ENCODE data around the gene PPP1R13B. TPM values are rescaled to one million over a fixed set of nuclear protein-coding genes. Genes with fewer than 3 reads are reported as not detected.

Gene PPP1R13B
- polyA plus RNA-seq, 2 of the 4 experiments (the other 2 are of a cell fraction) = 2.2 to 2.7 TPM

DNA sequence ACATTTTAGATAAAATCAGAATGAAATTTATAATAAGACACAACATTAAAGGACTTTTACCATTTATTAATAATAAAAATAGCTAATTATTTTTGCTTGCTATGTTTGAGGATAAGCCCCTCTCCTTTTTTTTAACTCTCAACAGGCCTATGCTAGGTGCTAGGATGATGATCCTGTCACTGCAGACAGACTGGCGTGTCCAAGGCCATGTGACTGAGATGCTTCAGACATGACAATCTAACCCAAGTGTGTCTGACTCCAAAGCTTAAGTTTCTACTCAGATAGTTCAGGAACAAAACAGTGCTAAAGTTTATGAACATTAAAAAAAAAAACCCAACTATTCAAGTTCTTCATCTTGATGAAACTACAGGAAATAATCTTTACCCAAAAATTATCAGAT lies 29.8 kb downstream of the PPP1R13B start:
- no peak overlapping the region for H3K4me2 ChIP-seq
- ChIA-PET CTCF (interaction anchor here (0.6 to 4.4 kb wide), 5 partner anchors 9 to 164 kb away, joined by 3 to 18 read pairs (median 6); no protein-coding TSS in a partner anchor), POLR2A (no interaction called here)
- no peaks in the 10 kb centered on the region for H3K9me3 ChIP-seq
- no peak overlapping the region for H3K4me3 ChIP-seq
- ATAC-seq = no peak
- no peak for FAIRE-seq
- no peak overlapping the region for H3K27ac ChIP-seq
- H3K4me1 ChIP-seq = no peaks in the 10 kb centered on the region
- 81% methylated on average over 1 of the region's 1 CpG for WGBS (ENCODE audit: missing lambda C conversion rate)
- DNase-seq (ENCODE audit: low read depth in 1 of 2, low spot score in 1 of 2) = no peak
- no peak for TF ChIP-seq POLR2A (IDR thresholded peaks at IDR 0.05; ENCODE audit: low read length)
- TF ChIP-seq RARB (CRISPR knock-in tag; IDR thresholded peaks at IDR 0.05) = no peak
- no peak for TF ChIP-seq MAZ (IDR thresholded peaks at IDR 0.05; ENCODE audit: borderline replicate concordance, low read depth, low read length)
- no peak for TF ChIP-seq RCOR1 (IDR thresholded peaks at IDR 0.05; ENCODE audit: low read depth, low read length)
- TF ChIP-seq RAD21 (conservative IDR thresholded peaks at IDR 0.05 in 1 of 2, IDR thresholded peaks at IDR 0.05 in 1 of 2) = no peak
- TF ChIP-seq EP300 (IDR thresholded peaks at IDR 0.05) = no peak
- no peak for TF ChIP-seq EHMT2 (IDR thresholded peaks at IDR 0.05; ENCODE audit: low read depth)
- no peak for TF ChIP-seq NPAS2 (CRISPR knock-in tag; IDR thresholded peaks at IDR 0.05; ENCODE audit: borderline replicate concordance)
- no peak for TF ChIP-seq ZNF302 (CRISPR knock-in tag; IDR thresholded peaks at IDR 0.05)
- TF ChIP-seq ZFP36 (IDR thresholded peaks at IDR 0.05; ENCODE audit: borderline replicate concordance, partially characterized antibody) = no peak
- no peak for TF ChIP-seq RNF2 (IDR thresholded peaks at IDR 0.05; ENCODE audit: borderline replicate concordance, low read depth)
- TF ChIP-seq CHD4 (IDR thresholded peaks at IDR 0.05; ENCODE audit: borderline replicate concordance) = no peak
- TF ChIP-seq KDM5A (IDR thresholded peaks at IDR 0.05) = no peak

DNA sequence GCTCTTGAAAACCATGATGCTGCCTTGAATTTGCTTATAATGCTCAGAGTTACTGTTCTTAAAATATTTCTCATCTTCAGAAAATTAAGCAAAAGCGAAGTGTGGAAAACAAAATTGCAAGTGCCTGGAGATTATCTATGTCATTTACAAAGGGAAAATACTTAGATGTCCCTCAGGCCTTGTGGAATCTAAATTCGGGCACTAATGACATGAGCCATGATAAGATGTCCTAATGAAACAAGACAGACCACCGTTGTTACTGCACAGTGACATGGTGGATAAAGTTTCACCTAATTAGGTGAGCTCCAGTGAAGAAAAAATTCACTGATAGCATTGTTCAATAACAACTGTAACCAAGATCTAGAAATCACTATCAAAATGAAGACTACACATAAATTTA lies 30.4 kb downstream of the PPP1R13B start:
- Histone ChIP-seq H3K4me1 (no peaks in the 10 kb centered on the region), H3K9me3 (no peaks in the 10 kb centered on the region), H3K27ac (no peak overlapping the region), H3K4me3 (no peak overlapping the region), H3K4me2 (no peak overlapping the region)
- TF ChIP-seq PHF8 (IDR thresholded peaks at IDR 0.05; ENCODE audit: borderline replicate concordance, low read depth) (no peak), CEBPB (IDR thresholded peaks at IDR 0.05) (no peak), FOSB (CRISPR knock-in tag; IDR thresholded peaks at IDR 0.05) (no peak), ZFP36 (IDR thresholded peaks at IDR 0.05; ENCODE audit: borderline replicate concordance, partially characterized antibody) (no peak), POLR2AphosphoS2 (conservative IDR thresholded peaks at IDR 0.05; ENCODE audit: low read length) (no peak), RFX5 (IDR thresholded peaks at IDR 0.05) (no peak), SREBF2 (IDR thresholded peaks at IDR 0.05) (no peak), GATA3 (IDR thresholded peaks at IDR 0.05; ENCODE audit: borderline replicate concordance) (no peak), KDM1A (IDR thresholded peaks at IDR 0.05; ENCODE audit: low read depth) (no peak)
- TF ChIP-seq, protein P1, sequence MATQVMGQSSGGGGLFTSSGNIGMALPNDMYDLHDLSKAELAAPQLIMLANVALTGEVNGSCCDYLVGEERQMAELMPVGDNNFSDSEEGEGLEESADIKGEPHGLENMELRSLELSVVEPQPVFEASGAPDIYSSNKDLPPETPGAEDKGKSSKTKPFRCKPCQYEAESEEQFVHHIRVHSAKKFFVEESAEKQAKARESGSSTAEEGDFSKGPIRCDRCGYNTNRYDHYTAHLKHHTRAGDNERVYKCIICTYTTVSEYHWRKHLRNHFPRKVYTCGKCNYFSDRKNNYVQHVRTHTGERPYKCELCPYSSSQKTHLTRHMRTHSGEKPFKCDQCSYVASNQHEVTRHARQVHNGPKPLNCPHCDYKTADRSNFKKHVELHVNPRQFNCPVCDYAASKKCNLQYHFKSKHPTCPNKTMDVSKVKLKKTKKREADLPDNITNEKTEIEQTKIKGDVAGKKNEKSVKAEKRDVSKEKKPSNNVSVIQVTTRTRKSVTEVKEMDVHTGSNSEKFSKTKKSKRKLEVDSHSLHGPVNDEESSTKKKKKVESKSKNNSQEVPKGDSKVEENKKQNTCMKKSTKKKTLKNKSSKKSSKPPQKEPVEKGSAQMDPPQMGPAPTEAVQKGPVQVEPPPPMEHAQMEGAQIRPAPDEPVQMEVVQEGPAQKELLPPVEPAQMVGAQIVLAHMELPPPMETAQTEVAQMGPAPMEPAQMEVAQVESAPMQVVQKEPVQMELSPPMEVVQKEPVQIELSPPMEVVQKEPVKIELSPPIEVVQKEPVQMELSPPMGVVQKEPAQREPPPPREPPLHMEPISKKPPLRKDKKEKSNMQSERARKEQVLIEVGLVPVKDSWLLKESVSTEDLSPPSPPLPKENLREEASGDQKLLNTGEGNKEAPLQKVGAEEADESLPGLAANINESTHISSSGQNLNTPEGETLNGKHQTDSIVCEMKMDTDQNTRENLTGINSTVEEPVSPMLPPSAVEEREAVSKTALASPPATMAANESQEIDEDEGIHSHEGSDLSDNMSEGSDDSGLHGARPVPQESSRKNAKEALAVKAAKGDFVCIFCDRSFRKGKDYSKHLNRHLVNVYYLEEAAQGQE (IDR thresholded peaks at IDR 0.05) = no peak
- TF ChIP-seq, protein P2, sequence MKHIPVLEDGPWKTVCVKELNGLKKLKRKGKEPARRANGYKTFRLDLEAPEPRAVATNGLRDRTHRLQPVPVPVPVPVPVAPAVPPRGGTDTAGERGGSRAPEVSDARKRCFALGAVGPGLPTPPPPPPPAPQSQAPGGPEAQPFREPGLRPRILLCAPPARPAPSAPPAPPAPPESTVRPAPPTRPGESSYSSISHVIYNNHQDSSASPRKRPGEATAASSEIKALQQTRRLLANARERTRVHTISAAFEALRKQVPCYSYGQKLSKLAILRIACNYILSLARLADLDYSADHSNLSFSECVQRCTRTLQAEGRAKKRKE (CRISPR knock-in tag; IDR thresholded peaks at IDR 0.05; ENCODE audit: low read depth) = no peak
- TF ChIP-seq, protein P3, sequence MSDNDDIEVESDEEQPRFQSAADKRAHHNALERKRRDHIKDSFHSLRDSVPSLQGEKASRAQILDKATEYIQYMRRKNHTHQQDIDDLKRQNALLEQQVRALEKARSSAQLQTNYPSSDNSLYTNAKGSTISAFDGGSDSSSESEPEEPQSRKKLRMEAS (IDR thresholded peaks at IDR 0.05) = no peak
- no peak for DNase-seq (ENCODE audit: low read depth in 1 of 2, low spot score in 1 of 2)
- ChIA-PET CTCF (interaction anchor here (0.6 to 4.4 kb wide), 7 partner anchors 8 to 165 kb away, joined by 3 to 18 read pairs (median 4); no protein-coding TSS in a partner anchor), POLR2A (no interaction called here)
- ATAC-seq = no peak
- WGBS (ENCODE audit: missing lambda C conversion rate) = 80% methylated on average over 3 of the region's 3 CpGs
- no peak for FAIRE-seq

All from A549 (cell line).